LHCN-M2 (cell line): Measurements from ENCODE around the gene STK17A. TPM values are rescaled to one million over a fixed set of nuclear protein-coding genes. Genes with fewer than 3 reads are reported as not detected.

Source experiments
- DNase-seq: peaks from one replicate; pipeline ENCODE4 v3.0.0-alpha.2; 2012; ENCODE audit warnings: low read depth
- polyA plus RNA-seq: library from polyadenylated mRNA; unstranded; fragments of >200 nt; gene quantifications from one replicate; pipeline ENCODE4 v1.2.1, GENCODE V29; 2012; ENCODE audit warnings: missing spikeins
- total RNA-seq: library from RNA; depleted of rRNA; stranded (reverse); fragments of >200 nt; gene quantifications from 2 replicates; pipeline ENCODE4 v1.2.3, GENCODE V29; 2014; rRNA removed

The STK17A gene
- 42.1 and 49.6 TPM in 2 replicates for total RNA-seq
- 12.9 TPM for polyA plus RNA-seq

GRCh38 chr7:43582503-43583423 lies at the start of gene STK17A:
STK17A (plus strand) TSS chr7:43583108; CDS start chr7:43583244, 136 bp downstream.
- DNase-seq = peak; percentile 92

- no peak for DNase-seq
Measured at GRCh38 chr7:43533801-43534479, 49.0 kb upstream of the STK17A start.

- DNase-seq = peak; percentile 45
Measured at GRCh38 chr7:43535031-43535451, 47.9 kb upstream of the STK17A start.

DNA sequence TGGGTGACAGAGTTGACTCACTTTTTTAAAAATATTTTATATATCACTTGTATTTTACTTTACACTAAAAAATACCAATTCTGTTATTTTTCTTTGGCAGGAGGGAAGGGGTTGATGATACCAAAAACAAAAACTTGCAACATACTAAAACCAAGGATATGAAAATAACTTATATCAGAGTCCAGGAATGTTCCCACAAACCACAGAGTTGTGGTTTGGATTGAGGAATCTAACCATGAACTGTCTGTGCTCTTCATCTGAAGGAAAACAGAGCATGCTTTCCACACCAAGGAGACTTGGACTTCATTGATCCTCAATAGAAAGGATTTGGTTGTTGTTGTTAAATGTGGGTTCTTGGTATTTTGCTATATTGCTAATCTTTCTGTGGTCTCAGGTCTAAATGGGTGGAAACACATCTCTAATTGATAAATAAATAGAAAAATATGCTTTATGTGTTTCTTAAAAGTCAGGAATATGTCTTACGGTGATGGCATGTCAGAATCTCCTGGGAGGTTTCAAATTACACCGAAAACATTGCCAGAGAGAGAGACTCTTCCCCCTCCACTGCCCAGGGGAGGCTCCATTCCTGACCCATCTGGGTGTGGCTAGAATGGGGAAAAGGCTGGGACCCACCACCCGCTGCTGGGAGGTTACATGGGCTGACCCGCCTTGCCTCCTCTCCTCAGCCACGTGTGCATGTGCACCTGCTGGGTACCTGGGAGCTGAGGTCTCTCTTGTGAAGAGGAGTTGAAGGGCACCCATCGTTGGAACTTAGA lies 46.9 kb upstream of the STK17A start:
- peak; percentile 86 for DNase-seq

- no peak for DNase-seq
Measured at GRCh38 chr7:43536773-43537172, 46.1 kb upstream of the STK17A start.

DNA sequence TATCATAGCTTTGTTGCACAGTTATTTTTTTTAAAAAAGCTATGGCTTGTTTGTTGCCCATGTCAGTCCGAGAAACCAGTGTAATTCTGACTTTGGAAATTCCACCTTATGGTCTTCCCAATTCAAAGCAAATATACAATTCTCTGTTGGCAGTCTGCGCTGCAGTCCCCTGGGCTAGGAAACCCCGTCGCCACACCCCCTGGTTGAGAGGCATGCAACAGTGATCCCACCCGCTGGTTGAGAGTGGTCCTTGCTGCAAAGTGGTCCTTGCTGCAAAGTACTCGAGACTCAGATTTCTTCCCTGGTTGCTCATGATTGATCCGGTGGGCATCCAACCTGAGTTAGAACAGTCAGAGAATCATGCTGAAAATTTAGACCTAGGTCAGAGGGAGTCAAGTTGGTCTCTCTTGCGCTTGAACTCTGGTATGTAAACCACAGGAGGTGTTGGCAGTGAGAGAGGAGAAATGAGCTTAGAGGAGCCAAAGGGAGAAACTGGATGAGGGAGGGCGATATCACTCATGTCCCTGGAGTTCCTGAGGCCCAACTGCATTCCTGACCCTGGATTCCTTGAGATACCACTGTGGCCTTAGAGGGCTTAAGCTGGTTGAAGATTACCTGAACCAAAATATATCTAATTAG lies 45.0 kb upstream of the STK17A start:
- DNase-seq = peak; percentile 28

GRCh38 chr7:43538404-43538771 lies 44.5 kb upstream of the STK17A start:
- no peak for DNase-seq

DNA sequence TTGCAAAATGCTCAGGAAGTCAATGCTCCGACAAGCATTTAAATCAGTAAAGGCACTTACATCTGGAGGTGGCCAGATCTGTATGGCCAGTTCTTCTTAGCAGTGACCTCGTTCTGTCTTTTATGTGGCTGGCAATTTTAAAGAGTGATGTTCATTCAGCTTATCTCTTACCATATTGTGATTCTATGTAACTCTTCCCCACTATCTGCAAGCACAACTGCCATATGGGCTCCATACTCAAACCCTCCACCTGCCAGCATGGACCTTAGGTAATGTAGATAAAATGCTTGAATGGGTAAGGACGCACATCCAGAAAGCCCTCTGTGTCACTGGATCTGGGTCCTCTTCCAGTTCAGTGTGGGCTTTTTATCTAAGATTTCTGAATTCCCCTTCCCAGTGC lies 42.4 kb upstream of the STK17A start:
- no peak for DNase-seq

- DNase-seq = no peak
Measured at GRCh38 chr7:43542716-43543115, 40.2 kb upstream of the STK17A start.

GRCh38 chr7:43546231-43546630 lies 36.7 kb upstream of the STK17A start:
- no peak for DNase-seq

DNA sequence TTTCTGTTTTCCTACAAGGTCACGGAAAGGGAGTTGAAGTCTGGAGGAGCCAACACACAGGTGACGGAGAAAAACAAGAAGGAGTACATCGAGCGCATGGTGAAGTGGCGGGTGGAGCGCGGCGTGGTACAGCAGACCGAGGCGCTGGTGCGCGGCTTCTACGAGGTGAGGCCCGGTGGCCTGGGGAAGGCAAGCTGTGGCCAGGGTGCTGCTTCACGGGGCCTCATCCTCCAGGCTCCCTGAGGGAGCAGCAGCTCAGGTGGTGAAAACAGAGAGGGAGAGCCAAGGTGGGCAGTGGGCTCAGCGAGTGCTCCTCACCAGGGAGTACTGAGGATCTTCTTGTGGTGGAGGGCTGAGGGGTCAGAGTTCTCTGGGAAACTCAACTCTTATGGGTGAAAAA lies 32.5 kb upstream of the STK17A start:
- no peak for DNase-seq

DNA sequence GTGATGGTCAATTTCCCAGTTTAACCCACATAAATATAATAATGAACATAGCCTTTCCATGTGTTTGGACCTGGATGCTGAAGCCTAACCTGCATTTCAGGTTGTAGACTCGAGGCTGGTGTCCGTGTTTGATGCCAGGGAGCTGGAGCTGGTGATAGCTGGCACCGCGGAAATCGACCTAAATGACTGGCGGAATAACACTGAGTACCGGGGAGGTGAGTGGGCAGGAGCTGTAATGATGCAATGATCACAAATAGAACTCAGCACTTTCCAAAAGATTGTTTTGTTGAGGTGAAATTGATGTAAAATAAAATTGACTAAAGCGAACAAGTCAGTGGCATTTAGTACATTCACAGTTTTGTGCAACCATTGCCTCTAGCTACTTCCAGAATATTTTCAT lies 30.8 kb upstream of the STK17A start:
- DNase-seq = no peak

GRCh38 chr7:43553999-43554398 lies 28.9 kb upstream of the STK17A start:
- peak; percentile 58 for DNase-seq

DNA sequence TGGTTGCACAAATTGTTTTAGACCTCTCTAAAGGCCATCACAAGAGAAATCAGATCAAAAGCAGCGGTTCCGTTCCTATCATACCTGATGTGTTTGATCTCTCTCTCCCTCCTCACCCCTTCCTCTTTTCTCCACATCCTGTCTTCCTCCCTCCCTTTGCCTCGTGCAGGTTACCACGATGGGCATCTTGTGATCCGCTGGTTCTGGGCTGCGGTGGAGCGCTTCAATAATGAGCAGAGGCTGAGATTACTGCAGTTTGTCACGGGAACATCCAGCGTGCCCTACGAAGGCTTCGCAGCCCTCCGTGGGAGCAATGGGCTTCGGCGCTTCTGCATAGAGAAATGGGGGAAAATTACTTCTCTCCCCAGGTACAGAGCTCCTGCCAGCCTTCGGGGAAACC lies 28.5 kb upstream of the STK17A start:
- DNase-seq = no peak

- no peak for DNase-seq
Measured at GRCh38 chr7:43557831-43558495, 24.9 kb upstream of the STK17A start.

GRCh38 chr7:43559171-43559945 lies 23.6 kb upstream of the STK17A start:
- no peak for DNase-seq

- DNase-seq = no peak
Measured at GRCh38 chr7:43559946-43560335, 23.0 kb upstream of the STK17A start.

GRCh38 chr7:43560742-43561330 lies 22.1 kb upstream of the STK17A start:
- no peak for DNase-seq

GRCh38 chr7:43562383-43562782 lies 20.5 kb upstream of the STK17A start:
- DNase-seq = no peak

GRCh38 chr7:43565786-43566185 lies 17.1 kb upstream of the STK17A start:
- no peak for DNase-seq
